ENCODE results near the gene HOXB4.
A peak's percentile ranks its signal among the peaks of the same experiment; 100 is the strongest.

DNA sequence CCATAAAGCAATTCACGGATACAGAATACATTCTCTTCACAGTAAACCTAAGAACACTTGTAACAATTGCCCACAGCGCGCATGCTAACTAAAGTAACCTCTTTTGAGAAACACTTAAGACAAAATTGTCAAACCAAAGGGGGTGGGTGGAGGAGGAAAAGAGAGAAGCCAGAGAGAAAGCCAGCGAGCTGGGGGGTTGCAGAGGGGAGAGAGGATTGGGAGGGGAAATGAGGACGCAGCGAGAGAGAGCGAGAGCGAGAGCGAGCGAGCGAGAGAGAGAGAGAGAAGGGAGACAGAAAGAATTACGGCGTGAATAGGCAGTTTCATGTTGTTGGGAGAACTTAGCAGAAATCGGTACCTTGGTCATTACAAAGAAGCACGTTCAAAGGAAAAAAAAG, 34.3 kb upstream of the HOXB4 start:
- TF ChIP-seq, protein P1, sequence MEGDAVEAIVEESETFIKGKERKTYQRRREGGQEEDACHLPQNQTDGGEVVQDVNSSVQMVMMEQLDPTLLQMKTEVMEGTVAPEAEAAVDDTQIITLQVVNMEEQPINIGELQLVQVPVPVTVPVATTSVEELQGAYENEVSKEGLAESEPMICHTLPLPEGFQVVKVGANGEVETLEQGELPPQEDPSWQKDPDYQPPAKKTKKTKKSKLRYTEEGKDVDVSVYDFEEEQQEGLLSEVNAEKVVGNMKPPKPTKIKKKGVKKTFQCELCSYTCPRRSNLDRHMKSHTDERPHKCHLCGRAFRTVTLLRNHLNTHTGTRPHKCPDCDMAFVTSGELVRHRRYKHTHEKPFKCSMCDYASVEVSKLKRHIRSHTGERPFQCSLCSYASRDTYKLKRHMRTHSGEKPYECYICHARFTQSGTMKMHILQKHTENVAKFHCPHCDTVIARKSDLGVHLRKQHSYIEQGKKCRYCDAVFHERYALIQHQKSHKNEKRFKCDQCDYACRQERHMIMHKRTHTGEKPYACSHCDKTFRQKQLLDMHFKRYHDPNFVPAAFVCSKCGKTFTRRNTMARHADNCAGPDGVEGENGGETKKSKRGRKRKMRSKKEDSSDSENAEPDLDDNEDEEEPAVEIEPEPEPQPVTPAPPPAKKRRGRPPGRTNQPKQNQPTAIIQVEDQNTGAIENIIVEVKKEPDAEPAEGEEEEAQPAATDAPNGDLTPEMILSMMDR (IDR thresholded peaks at IDR 0.05; ENCODE audit: low read depth, low read length, poor library complexity, severe bottlenecking) = no peak
- peak; percentile 98; the same call in 1 of the 2 replicates for TF ChIP-seq EZH2phosphoT487 (IDR thresholded peaks at IDR 0.05; ENCODE audit: borderline replicate concordance, low read length)
